ENCODE measurements around the gene PPP4R2. TPM values are rescaled to one million over a fixed set of nuclear protein-coding genes. Genes with fewer than 3 reads are reported as not detected.

PPP4R2 gene
- total and polyA plus RNA-seq, 2 of the 8 experiments (the other 6 are each of a cell fraction or from before 2014, with no cell fraction given): 11.5 to 89.9 TPM

DNA sequence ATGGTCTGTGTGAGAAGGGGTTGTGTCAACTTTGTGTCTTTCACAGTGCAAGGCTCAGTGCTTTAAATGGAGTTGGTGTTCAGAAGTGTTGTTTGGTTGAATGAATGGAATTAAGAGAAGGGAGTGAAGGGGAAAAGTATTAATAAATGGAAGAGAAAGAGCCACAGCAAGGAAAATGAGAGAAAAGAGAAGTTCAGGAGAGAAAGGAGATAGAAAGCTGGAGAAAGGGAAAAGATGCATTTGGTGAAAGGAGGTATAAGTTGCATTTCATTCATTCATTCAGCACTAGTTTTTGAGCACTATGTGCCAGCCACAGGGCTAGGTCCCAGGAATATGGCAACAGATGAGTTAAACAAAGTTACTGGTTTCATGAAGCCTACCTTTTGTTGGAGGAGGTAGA lies 34.3 kb upstream of the PPP4R2 start (continued):
- TF ChIP-seq, protein P1, sequence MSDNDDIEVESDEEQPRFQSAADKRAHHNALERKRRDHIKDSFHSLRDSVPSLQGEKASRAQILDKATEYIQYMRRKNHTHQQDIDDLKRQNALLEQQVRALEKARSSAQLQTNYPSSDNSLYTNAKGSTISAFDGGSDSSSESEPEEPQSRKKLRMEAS (IDR thresholded peaks at IDR 0.05): no peak
- no peak for TF ChIP-seq POLR2A (IDR thresholded peaks at IDR 0.05; ENCODE audit: control extremely low read depth in 1 of 2, low read depth in 2 of 2, low read length in 2 of 2)
- no peak for TF ChIP-seq SP1 (IDR thresholded peaks at IDR 0.05; ENCODE audit: low read depth, low read length)
- TF ChIP-seq RAD21 (IDR thresholded peaks at IDR 0.05 in 1 of 2, conservative IDR thresholded peaks at IDR 0.05 in 1 of 2; ENCODE audit: low read depth in 2 of 2, low read length in 2 of 2): no peak

Data from H1 (cell line).